Measurements from ENCODE around the gene CRLF3.

The CRLF3 gene

GRCh38 chr17:30840771-30841170 is 16.3 kb upstream of the CRLF3 start:
- no peak for TF ChIP-seq CTCF (IDR thresholded peaks at IDR 0.05; ENCODE audit: insufficient read depth, missing control alignments)
- no peak for DNase-seq (ENCODE audit: insufficient read length, low spot score)
- no peak for FAIRE-seq

- no peak for DNase-seq (ENCODE audit: insufficient read length, low spot score)
- TF ChIP-seq CTCF (IDR thresholded peaks at IDR 0.05; ENCODE audit: insufficient read depth, missing control alignments) = no peak
- FAIRE-seq = no peak
Observed at GRCh38 chr17:30838202-30838807, 13.8 kb upstream of the CRLF3 start.

- no peak for TF ChIP-seq CTCF (IDR thresholded peaks at IDR 0.05; ENCODE audit: insufficient read depth, missing control alignments)
- DNase-seq (ENCODE audit: insufficient read length, low spot score) = no peak
- no peak for FAIRE-seq
Observed at GRCh38 chr17:30832438-30833124, 8.1 kb upstream of the CRLF3 start.

GRCh38 chr17:30831663-30832437 is 7.4 kb upstream of the CRLF3 start, which contains the start of gene ATAD5:
TSS of gene ATAD5 (plus strand) at chr17:30831966. CDS start at chr17:30832348, 382 bp downstream.
- peak; percentile 78 for DNase-seq (ENCODE audit: insufficient read length, low spot score)
- no peak for TF ChIP-seq CTCF (IDR thresholded peaks at IDR 0.05; ENCODE audit: insufficient read depth, missing control alignments)
- no peak for FAIRE-seq

GRCh38 chr17:30831257-30831656 is 6.8 kb upstream of the CRLF3 start:
- FAIRE-seq (no peak), DNase-seq (ENCODE audit: insufficient read length, low spot score) (no peak)
- no peak for TF ChIP-seq CTCF (IDR thresholded peaks at IDR 0.05; ENCODE audit: insufficient read depth, missing control alignments)

- DNase-seq (ENCODE audit: insufficient read length, low spot score) (no peak), FAIRE-seq (no peak)
- no peak for TF ChIP-seq CTCF (IDR thresholded peaks at IDR 0.05; ENCODE audit: insufficient read depth, missing control alignments)
Observed at GRCh38 chr17:30829022-30829421, 4.5 kb upstream of the CRLF3 start.

Measured in D721Med (cell line).